DMS53 treated with DMSO at 0.1 percent for 48 hours (cell line): ENCODE data around the gene CROCC2.

Source experiments
- DNase-seq: peaks from one replicate; lab custom pipeline; 2025; ENCODE audit not compliant: unreplicated experiment; lab: John Stamatoyannopoulos, UW

CROCC2 gene

GRCh38 chr2:240983361-240983995, 77.3 kb downstream of the CROCC2 start:
- DNase-seq: peak; percentile 21

DNA sequence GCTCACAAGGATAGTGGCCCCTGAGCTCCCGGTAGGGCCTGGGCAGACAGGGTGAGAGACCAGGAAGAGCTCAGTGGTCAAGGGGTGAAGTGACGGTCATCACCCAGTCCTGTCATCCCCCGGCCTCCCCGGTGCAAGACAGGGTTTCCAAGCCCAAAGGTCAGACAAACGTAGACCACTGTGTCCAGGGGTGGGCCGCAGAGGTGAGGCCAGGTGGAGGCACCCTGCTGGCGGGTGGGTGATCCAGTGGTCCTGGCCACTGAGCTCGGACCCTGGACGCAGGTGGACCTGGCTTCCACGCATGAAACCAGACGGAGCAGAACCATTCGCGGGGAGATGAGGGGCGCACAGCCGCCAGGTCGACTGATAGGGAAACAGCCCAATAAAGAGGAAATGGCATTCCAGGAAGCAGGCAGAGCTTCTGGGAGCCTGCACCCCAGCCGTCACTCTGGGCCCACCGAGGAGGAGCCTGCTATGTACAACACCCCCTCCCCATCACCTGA, 77.9 kb downstream of the CROCC2 start:
- DNase-seq: no peak

GRCh38 chr2:240985881-240986786, 80.0 kb downstream of the CROCC2 start:
- no peak for DNase-seq

GRCh38 chr2:240986787-240987411, 80.8 kb downstream of the CROCC2 start:
- DNase-seq: no peak

GRCh38 chr2:240987588-240987987, 81.5 kb downstream of the CROCC2 start:
- no peak for DNase-seq

DNA sequence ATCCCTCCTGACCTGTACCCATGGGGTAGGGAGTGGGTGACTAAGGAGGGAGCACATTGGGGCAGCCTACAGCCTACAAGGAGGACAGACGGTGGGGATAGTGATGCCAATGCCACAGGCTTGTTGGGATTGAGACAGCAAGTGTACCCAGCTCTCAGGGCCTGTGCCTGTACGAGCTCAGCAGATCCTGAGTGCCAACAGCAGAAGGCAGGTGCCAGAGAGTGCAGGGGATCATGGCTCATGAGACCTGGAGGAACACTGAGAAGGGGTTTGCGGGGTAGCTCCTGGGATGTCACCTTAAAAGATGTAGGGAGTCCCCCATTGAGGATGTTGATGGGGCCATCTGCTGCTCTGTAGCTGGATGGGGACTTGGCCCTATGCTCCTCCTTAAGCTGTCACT, 82.0 kb downstream of the CROCC2 start:
- no peak for DNase-seq

DNA sequence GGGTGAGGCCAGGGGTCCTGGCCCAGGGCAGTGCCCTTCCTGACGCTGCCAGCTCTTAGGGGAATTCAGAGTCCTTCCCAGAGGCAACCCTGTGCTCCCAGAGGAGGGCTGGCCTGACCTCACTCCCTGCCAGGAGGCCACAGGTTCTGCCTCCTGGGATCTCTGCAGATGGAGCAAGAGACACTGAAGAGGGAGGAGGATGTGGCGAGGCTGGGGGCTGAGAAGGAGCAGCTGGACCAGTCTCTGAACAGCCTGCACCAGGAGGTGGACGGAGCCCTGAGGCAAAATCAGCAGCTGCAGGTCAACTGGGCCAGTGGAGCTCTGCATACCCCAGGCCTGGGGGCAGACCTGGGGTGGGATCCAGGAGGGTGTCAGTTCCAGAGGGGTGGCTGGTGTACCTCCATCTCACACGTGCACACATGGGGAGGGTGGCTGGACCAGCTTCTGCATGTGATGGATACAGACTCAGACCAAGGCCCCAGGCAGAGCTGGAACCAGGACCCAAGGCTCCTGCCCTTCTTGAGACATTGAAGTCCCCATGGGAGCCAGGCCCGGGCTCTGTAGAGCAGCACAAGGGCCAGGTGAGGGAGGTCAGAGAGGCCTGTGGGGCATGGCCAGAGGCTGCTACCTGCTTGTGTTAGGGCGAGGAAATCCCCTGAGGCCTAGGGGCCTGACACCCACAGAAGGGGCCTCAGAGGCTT, 82.6 kb downstream of the CROCC2 start:
- DNase-seq: no peak

GRCh38 chr2:240989451-240990265, 83.5 kb downstream of the CROCC2 start:
- DNase-seq: no peak

- DNase-seq: no peak
Measured at GRCh38 chr2:240990266-240990529, 84.1 kb downstream of the CROCC2 start.

- no peak for DNase-seq
Measured at GRCh38 chr2:240990726-240991377, 84.7 kb downstream of the CROCC2 start.

DNA sequence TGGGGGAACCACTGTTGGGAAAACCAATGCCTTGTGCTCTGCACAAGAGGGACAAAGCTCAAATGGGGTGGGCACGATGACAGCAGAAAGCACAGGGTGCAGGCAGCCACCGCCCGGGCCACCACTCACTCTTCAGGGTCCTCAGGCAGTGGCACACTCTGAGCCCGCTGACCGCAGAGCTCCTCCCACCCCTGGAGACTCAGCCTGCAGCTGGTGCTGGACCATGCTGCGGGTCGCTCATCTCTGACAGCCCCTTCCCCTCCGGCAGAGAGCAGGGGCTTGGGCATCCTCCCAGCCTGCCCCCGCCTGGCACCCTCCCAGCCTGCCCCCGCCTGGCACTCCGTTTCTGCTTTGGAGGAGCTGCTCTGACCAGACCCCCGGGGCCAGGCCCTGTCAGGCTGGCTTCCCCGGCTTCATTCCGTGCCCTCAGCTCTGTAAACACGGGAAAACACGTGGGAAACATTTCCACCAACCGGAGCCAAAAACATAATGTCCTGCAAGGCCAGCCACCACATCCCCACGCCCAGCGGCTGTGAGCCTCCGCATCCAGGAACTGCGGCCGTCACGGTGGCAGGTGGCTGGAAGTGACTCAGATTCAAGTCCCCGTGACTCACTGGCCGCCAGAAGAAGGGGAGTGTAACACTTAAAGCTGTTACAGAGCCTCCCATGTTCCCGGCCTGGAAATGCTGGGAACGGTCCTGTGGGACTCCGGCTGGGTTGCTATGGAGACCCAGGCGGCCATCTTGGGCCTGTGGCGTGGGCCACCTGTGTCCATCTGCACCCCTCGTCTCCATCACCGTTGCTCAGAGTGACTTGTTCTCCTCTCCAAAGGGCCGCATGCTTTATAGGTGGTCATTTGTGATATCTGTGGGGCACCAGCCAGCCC, 85.5 kb downstream of the CROCC2 start:
- DNase-seq: peak; percentile 96

GRCh38 chr2:240992572-240993291, 86.6 kb downstream of the CROCC2 start:
- DNase-seq: no peak

DNA sequence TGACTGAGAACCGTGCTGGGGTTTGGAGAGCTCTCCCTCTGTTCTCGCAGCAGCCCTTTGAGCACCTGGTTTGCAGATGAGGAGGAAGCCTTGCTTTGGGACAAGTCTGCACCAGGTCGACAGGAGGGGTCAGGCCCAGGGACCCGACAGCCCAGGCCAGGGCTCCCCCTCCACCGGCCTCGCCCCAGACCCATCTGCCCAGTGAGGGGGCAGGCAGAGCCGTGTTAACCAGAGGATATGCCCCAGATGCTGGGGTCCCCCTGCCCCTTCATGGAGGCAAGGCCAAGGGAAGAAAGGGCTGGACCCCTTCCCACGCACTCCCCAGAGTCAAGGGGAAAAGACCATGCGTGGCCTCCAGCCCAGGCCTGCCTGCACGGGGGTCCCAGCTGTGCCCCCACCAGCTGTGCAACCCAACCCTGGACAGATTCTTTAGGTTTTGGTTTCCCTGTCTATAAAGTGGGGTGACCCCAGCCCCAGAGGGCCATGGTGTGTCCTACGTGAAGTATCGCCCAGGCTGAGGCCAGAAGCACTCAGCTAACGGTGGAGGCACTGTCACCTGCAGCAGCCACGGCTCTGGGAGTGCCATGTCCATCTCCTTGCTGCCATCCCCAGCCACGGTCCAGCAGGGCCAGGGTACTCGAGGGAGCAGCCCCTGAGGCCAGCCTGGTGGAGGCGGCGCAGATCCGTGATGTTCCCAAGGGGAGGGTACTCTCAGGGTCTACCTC, 87.5 kb downstream of the CROCC2 start:
- DNase-seq: no peak

DNA sequence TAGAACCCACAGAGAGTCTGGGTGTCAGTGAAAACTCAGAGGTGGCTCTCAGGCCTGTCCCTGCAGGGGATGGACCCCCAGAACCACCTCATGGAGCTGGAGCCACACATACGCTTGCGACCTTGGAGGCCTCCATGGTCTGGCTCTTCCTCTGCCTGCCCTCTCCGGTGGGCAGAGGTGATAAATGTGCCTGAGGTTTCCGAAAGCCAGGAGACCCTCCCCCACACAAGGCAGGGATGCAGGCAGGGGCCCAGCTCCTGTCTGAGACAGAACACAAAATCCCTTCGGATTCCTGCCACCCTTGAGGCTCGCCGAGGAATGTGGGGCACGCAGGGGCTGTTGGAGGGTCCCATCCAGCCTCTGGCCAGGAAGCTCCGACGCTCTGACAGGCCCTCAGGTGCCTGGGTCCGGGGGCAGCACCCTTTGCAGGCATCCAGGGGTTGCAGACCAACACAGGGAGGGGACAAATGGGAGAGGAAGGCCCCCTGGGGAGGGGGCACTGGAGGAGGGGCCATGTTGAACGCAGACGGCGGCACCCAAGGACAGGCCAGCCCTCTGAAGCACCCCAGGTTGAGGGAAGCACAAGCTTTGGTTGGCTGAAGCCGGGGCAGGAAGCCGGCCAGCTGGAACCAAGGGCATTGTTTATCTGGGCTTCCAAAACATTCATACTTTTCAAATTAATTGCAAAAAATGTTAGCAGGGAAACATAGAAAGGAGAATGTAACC, 88.2 kb downstream of the CROCC2 start:
- no peak for DNase-seq

- no peak for DNase-seq
Measured at GRCh38 chr2:240995041-240996021, 89.2 kb downstream of the CROCC2 start.
